MCF 10A (cell line): ENCODE results near the gene ADARB2. TPM values are rescaled to one million over a fixed set of nuclear protein-coding genes. Genes with fewer than 3 reads are reported as not detected.

Source experiments
- BruUV-seq: library from RNA; stranded (reverse); fragments of 400-500 nt; replicated peaks from 2 replicates; lab custom pipeline; 2021; lab: Mats Ljungman, UMichigan
- CTCF ChIA-PET: fragments of 300-600 bp; sonication (Branson Sonifier 250); formaldehyde crosslinking; extraction: SDS; loops from one replicate; lab custom pipeline; 2021; ENCODE audit warnings: antibody characterized with exemption, inconsistent platforms; lab: Yijun Ruan, JAX
- POLR2A ChIA-PET: fragments of 300-600, 350-650 bp; sonication (Branson Sonifier 250); formaldehyde crosslinking; extraction: SDS; loops from one replicate; lab custom pipeline; 2020; ENCODE audit warnings: antibody characterized with exemption, inconsistent platforms; lab: Yijun Ruan, JAX
- DNase-seq: peaks from one replicate; pipeline ENCODE4 v3.0.0-alpha.2; 2018; ENCODE audit not compliant: unreplicated experiment
- H3K27ac Mint-ChIP-seq: one replicate; pipeline ENCODE4 v1.8.0; 2022; ENCODE audit warnings: mild to moderate bottlenecking, low read depth, mixed read lengths; ENCODE audit not compliant: unreplicated experiment
- H3K27me3 Mint-ChIP-seq: one replicate; pipeline ENCODE4 v1.8.0; 2022; ENCODE audit warnings: mixed read lengths; ENCODE audit not compliant: insufficient read depth, unreplicated experiment
- H3K36me3 Mint-ChIP-seq: one replicate; pipeline ENCODE4 v1.8.0; 2022; ENCODE audit warnings: mild to moderate bottlenecking, moderate library complexity, mixed read lengths; ENCODE audit not compliant: insufficient read depth, unreplicated experiment
- H3K4me1 Mint-ChIP-seq: one replicate; pipeline ENCODE4 v1.8.0; 2022; ENCODE audit warnings: mixed read lengths; ENCODE audit not compliant: insufficient read depth, unreplicated experiment
- H3K4me3 Mint-ChIP-seq: one replicate; pipeline ENCODE4 v1.8.0; 2022; ENCODE audit warnings: mild to moderate bottlenecking, moderate library complexity, mixed read lengths; ENCODE audit not compliant: unreplicated experiment
- H3K9me3 Mint-ChIP-seq: one replicate; pipeline ENCODE4 v1.8.0; 2022; ENCODE audit warnings: mixed read lengths; ENCODE audit not compliant: unreplicated experiment
- intact Hi-C: fragments of 100-400 bp; cut with micrococcal nuclease; formaldehyde crosslinking; loops from 2 replicates; pipeline ENCODE4 v1.14.1; 2022
- total RNA-seq: library from RNA; stranded (reverse); gene quantifications from 2 replicates; pipeline ENCODE4 v1.2.3, GENCODE V29; 2022
- TF ChIP-seq, protein P1 (sequence below): fragments of 200-600 bp; IDR thresholded peaks from one replicate; pipeline ENCODE4 v1.8.0; 2022; ENCODE audit warnings: antibody characterized with exemption, mild to moderate bottlenecking; ENCODE audit not compliant: unreplicated experiment

Gene ADARB2
- total RNA-seq, 1 experiment from 2014 or later, result 0.96 TPM

DNA sequence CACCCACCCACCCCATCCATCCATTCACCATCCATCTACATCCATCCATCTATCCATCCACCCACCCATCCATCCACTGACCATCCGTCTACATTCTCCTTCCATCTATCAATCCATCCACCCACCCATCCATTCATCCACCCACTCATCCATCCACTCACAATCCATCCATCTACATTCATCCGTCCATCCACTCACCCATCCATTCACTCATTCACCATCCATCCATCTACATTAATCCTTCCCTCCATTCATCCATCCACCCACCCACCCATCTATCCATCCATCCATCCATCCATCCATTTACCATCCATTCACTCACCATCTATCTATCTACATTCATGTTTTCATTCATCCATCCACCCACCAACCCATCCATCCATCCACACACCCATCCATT lies 292.5 kb downstream of the ADARB2 start:
- no peak for DNase-seq
- Mint-ChIP-seq H3K9me3 (no peaks in the 10 kb centered on the region), H3K27me3 (peaks cover 25% of the 10 kb centered on the region), H3K4me3 (no peak overlapping the region), H3K4me1 (no peaks in the 10 kb centered on the region), H3K27ac (no peak overlapping the region), H3K36me3 (no peaks in the 10 kb centered on the region)
- POLR2A ChIA-PET, result no interaction called here
- intact Hi-C loops, result loop anchor here (5.0 kb wide), 1 partner anchor 1597 kb away; no protein-coding TSS in a partner anchor
- CTCF ChIA-PET, result no interaction called here
- no TSS peak for BruUV-seq
- TF ChIP-seq, protein P1, sequence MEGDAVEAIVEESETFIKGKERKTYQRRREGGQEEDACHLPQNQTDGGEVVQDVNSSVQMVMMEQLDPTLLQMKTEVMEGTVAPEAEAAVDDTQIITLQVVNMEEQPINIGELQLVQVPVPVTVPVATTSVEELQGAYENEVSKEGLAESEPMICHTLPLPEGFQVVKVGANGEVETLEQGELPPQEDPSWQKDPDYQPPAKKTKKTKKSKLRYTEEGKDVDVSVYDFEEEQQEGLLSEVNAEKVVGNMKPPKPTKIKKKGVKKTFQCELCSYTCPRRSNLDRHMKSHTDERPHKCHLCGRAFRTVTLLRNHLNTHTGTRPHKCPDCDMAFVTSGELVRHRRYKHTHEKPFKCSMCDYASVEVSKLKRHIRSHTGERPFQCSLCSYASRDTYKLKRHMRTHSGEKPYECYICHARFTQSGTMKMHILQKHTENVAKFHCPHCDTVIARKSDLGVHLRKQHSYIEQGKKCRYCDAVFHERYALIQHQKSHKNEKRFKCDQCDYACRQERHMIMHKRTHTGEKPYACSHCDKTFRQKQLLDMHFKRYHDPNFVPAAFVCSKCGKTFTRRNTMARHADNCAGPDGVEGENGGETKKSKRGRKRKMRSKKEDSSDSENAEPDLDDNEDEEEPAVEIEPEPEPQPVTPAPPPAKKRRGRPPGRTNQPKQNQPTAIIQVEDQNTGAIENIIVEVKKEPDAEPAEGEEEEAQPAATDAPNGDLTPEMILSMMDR, result no peak

DNA sequence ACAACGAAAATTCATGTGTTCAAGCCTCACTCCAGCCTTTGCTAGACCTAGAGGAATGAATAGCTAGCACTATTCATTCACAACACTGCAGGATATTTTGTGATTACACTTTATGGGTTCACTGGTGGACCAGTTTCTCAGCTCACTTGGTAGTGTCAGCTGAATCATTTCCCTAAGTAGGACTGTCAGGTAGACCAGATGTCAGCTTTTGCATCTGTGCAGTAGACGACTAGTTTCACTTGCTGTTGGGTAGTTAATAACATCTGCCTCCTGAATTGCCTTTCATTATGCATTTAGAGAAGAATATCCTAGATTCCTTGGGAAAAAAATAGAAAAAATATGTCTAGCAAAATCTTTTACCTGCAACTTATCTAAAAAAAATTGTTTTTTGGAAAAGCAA lies 296.4 kb downstream of the ADARB2 start:
- no peak for DNase-seq
- no peaks in the 10 kb centered on the region for H3K4me1 Mint-ChIP-seq
- no peak overlapping the region for H3K4me3 Mint-ChIP-seq
- ChIA-PET POLR2A (interaction anchor here (0.7 kb wide), 1 partner anchor 36 kb away, joined by 3 read pairs; no protein-coding TSS in a partner anchor), CTCF (no interaction called here)
- H3K27ac Mint-ChIP-seq, result no peak overlapping the region
- H3K27me3 Mint-ChIP-seq, result no peaks in the 10 kb centered on the region
- no peaks in the 10 kb centered on the region for H3K9me3 Mint-ChIP-seq
- no peaks in the 10 kb centered on the region for H3K36me3 Mint-ChIP-seq
- intact Hi-C loops, result loop anchor here (5.0 kb wide), 1 partner anchor 1601 kb away; no protein-coding TSS in a partner anchor
- TF ChIP-seq, protein P1, result no peak
- BruUV-seq, result no TSS peak

DNA sequence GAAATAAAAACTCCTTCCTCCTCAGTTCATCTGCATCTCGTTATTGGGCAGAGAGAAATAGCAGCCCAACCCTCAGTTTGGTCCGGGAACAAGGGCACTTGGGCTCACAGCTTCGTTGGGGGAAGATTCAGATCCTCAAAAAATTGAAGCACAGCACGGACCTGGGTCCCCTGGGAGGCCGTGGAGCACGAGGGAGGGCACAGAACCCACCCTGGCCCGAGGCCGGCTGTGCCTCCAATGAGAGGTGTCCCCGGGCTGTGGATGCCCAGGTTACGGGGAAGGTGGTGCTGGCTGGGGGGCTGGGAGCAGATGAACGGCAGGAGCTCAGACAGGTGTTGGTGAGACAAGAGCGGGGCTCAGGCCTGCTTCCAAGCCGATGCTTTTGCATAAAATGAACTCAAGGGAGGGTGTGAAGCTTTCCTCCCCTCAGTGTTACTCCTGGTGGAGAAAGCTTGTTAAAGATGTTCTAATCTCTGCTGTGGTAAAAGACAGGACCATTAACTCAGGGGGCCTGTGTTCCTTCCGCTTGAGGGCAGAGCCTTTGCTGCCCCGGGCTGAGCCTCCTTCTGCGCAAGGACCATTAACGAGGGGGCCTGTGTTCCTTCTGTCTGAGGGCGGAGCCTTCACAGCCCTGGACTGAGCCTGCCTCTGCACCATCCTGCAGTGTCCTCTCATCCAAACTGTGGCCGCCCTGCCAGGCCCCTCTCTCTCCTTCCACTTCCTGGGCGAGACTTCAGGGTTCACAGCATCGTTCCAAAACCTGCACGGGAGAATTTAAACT lies 302.2 kb downstream of the ADARB2 start:
- CTCF ChIA-PET, result interaction anchor here (3.1 kb wide), 1 partner anchor 14 kb away, joined by 16 read pairs; no protein-coding TSS in a partner anchor
- no peak overlapping the region for H3K27ac Mint-ChIP-seq
- H3K9me3 Mint-ChIP-seq, result peaks cover 9% of the 10 kb centered on the region
- H3K4me1 Mint-ChIP-seq, result no peaks in the 10 kb centered on the region
- no peaks in the 10 kb centered on the region for H3K36me3 Mint-ChIP-seq
- no peak for DNase-seq
- intact Hi-C loops, result no loop called here
- no TSS peak for BruUV-seq
- H3K4me3 Mint-ChIP-seq, result no peak overlapping the region
- POLR2A ChIA-PET, result no interaction called here
- TF ChIP-seq, protein P1, result no peak
- H3K27me3 Mint-ChIP-seq, result no peaks in the 10 kb centered on the region

DNA sequence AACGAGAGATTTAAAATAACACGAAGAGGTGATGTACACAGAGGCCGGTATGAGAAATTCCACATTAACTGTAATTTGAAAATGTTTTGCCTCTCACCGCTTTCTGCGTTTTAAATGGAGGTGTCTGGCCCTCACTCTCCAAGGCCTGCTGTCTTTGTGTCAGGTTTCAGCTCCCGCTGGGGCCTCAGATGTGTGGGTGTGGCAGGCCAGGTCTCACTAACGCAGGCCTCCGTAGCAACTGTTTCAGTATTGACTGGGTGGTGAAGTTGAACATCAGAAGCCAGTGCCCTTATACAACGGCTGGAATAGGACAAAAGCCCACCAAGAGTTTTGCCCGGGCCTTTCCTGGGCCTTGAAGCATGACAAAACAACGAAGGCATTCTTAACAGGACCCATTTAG lies 303.1 kb downstream of the ADARB2 start:
- ChIA-PET POLR2A (no interaction called here), CTCF (interaction anchor here (3.1 kb wide), 1 partner anchor 13 kb away, joined by 16 read pairs; no protein-coding TSS in a partner anchor)
- TF ChIP-seq, protein P1, result no peak

More for the DNA sequence above, 303.1 kb downstream of the ADARB2 start:
- Mint-ChIP-seq H3K4me3 (no peak overlapping the region), H3K27ac (no peak overlapping the region), H3K9me3 (peaks cover 17% of the 10 kb centered on the region), H3K27me3 (no peaks in the 10 kb centered on the region), H3K4me1 (no peaks in the 10 kb centered on the region), H3K36me3 (no peaks in the 10 kb centered on the region)
- BruUV-seq, result no TSS peak
- DNase-seq, result no peak
- intact Hi-C loops, result no loop called here
